Fibroblast of lung (primary cell): Measurements from ENCODE around the gene PCAT6. TPM values are rescaled to one million over a fixed set of nuclear protein-coding genes. Genes with fewer than 3 reads are reported as not detected.

ENCODE experiments used
- DNase-seq, 2 donors: peaks; one replicate each; pipeline versions ENCODE4 v3.0.0 to v3.0.0-alpha.2; 2010; ENCODE audit warnings: low read depth in 2 of 2
- H2AFZ ChIP-seq: 2 replicates; pipeline ENCODE4 v1.5.1; 2012; ENCODE audit warnings: low read length, control low read depth, inconsistent platforms
- H3K27ac ChIP-seq: 2 replicates; pipeline ENCODE4 v1.5.1; 2011; ENCODE audit warnings: low read length, control low read depth; ENCODE audit not compliant: insufficient read depth
- H3K27me3 ChIP-seq: 2 replicates; pipeline ENCODE4 v1.5.1; 2011; ENCODE audit warnings: mild to moderate bottlenecking, low read length; ENCODE audit not compliant: control insufficient read depth, insufficient read depth
- H3K36me3 ChIP-seq: 2 replicates; pipeline ENCODE4 v1.5.1; 2011; ENCODE audit warnings: low read length; ENCODE audit not compliant: control insufficient read depth, insufficient read depth
- H3K4me1 ChIP-seq: 2 replicates; pipeline ENCODE4 v1.5.1; 2011; ENCODE audit warnings: low read length; ENCODE audit not compliant: control insufficient read depth, insufficient read depth; ENCODE audit errors: extremely low read depth
- H3K4me2 ChIP-seq: 2 replicates; pipeline ENCODE4 v1.5.1; 2011; ENCODE audit warnings: low read length, control low read depth; ENCODE audit not compliant: insufficient read depth; ENCODE audit errors: extremely low read depth
- H3K4me3 ChIP-seq, 4 experiments: fragments of 200-600 bp in 1 of 4; sonication (generic) in 1 of 4; replicated peaks in 1 of 4; 2 replicates each; pipeline ENCODE4 v1.5.1; 2011 to 2016; ENCODE audit warnings: low read length in 4 of 4, low read depth in 3 of 4, mild to moderate bottlenecking in 3 of 4, control low read depth in 2 of 4, inconsistent platforms in 1 of 4, mixed read lengths in 1 of 4; ENCODE audit not compliant: insufficient read depth in 1 of 4; ENCODE audit errors: control extremely low read depth in 1 of 4
- H3K79me2 ChIP-seq: 2 replicates; pipeline ENCODE4 v1.5.1; 2012; ENCODE audit warnings: mild to moderate bottlenecking, low read length, inconsistent platforms; ENCODE audit not compliant: control insufficient read depth, insufficient read depth
- H3K9ac ChIP-seq: 2 replicates; pipeline ENCODE4 v1.5.1; 2011; ENCODE audit warnings: mild to moderate bottlenecking, low read length, control low read depth; ENCODE audit not compliant: insufficient read depth
- H3K9me3 ChIP-seq: 2 replicates; pipeline ENCODE4 v1.5.1; 2012; ENCODE audit warnings: low read depth, low read length; ENCODE audit not compliant: control insufficient read depth, insufficient read depth
- H4K20me1 ChIP-seq: 2 replicates; pipeline ENCODE4 v1.5.1; 2011; ENCODE audit warnings: low read length; ENCODE audit not compliant: control insufficient read depth, insufficient read depth; ENCODE audit errors: extremely low read depth
- EZH2 ChIP-seq: IDR thresholded peaks from 2 replicates; pipeline ENCODE4 v1.5.1; 2012; ENCODE audit warnings: low read length, control low read depth, mild to moderate bottlenecking; ENCODE audit errors: missing control alignments
- polyA plus RNA-seq, 2 donors: library from polyadenylated mRNA; depleted of rRNA in 1 of 2; stranded (reverse) in 1 of 2; unstranded in 1 of 2; fragments of >200 nt; gene quantifications; 2 replicates each; pipeline ENCODE4 v1.2.1, GENCODE V29; 2011 to 2012; ENCODE audit warnings: missing spikeins in 1 of 2
- total RNA-seq: library from RNA; depleted of rRNA; stranded (reverse); fragments of >200 nt; gene quantifications from 2 replicates; pipeline ENCODE4 v1.2.1, GENCODE V29; 2014
- TF ChIP-seq, protein P1 (sequence below), 2 donors: IDR thresholded peaks in 1 of 2; conservative IDR thresholded peaks in 1 of 2; 1 replicate in 1 of 2; 2 replicates in 1 of 2; pipeline ENCODE4 v1.5.1; 2011 to 2012; ENCODE audit warnings: low read length in 2 of 2, control low read depth in 1 of 2, inconsistent platforms in 1 of 2, low read depth in 1 of 2, mild to moderate bottlenecking in 1 of 2

Gene PCAT6
- total and polyA plus RNA-seq, 2 donors (not counting 1 experiment from before 2014, with no cell fraction given): 0.50 to 1.1 TPM

- no peaks in the 10 kb centered on the region for H3K9me3 ChIP-seq
- no peaks in the 10 kb centered on the region for H3K79me2 ChIP-seq
- H3K4me1 ChIP-seq: no peaks in the 10 kb centered on the region
- H3K4me3 ChIP-seq: no peak overlapping the region
- TF ChIP-seq EZH2: no peak
- TF ChIP-seq, protein P1, sequence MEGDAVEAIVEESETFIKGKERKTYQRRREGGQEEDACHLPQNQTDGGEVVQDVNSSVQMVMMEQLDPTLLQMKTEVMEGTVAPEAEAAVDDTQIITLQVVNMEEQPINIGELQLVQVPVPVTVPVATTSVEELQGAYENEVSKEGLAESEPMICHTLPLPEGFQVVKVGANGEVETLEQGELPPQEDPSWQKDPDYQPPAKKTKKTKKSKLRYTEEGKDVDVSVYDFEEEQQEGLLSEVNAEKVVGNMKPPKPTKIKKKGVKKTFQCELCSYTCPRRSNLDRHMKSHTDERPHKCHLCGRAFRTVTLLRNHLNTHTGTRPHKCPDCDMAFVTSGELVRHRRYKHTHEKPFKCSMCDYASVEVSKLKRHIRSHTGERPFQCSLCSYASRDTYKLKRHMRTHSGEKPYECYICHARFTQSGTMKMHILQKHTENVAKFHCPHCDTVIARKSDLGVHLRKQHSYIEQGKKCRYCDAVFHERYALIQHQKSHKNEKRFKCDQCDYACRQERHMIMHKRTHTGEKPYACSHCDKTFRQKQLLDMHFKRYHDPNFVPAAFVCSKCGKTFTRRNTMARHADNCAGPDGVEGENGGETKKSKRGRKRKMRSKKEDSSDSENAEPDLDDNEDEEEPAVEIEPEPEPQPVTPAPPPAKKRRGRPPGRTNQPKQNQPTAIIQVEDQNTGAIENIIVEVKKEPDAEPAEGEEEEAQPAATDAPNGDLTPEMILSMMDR (conservative IDR thresholded peaks at IDR 0.05 in 1 of 2, IDR thresholded peaks at IDR 0.05 in 1 of 2; ENCODE audit: low read depth in 1 of 2, low read length in 2 of 2): no peak
- H3K36me3 ChIP-seq: no peaks in the 10 kb centered on the region
- H3K27me3 ChIP-seq: no peaks in the 10 kb centered on the region
- no peak overlapping the region for H2AFZ ChIP-seq
- no peak overlapping the region for H3K9ac ChIP-seq
- DNase-seq: no peak
- H4K20me1 ChIP-seq: no peaks in the 10 kb centered on the region
- H3K27ac ChIP-seq: no peak overlapping the region
- H3K4me2 ChIP-seq: no peak overlapping the region
Observed at GRCh38 chr1:202856014-202856413, 45.3 kb downstream of the PCAT6 start.

GRCh38 chr1:202857136-202857610 lies 46.4 kb downstream of the PCAT6 start:
- no peaks in the 10 kb centered on the region for H3K27me3 ChIP-seq
- H3K79me2 ChIP-seq: no peaks in the 10 kb centered on the region
- no peaks in the 10 kb centered on the region for H3K9me3 ChIP-seq
- no peak overlapping the region for H3K9ac ChIP-seq
- H3K27ac ChIP-seq: no peak overlapping the region
- DNase-seq: no peak
- H3K4me3 ChIP-seq: no peak overlapping the region
- H3K36me3 ChIP-seq: no peaks in the 10 kb centered on the region
- H3K4me2 ChIP-seq: no peak overlapping the region
- TF ChIP-seq, protein P1 (conservative IDR thresholded peaks at IDR 0.05 in 1 of 2, IDR thresholded peaks at IDR 0.05 in 1 of 2; ENCODE audit: low read depth in 1 of 2, low read length in 2 of 2): no peak
- no peak for TF ChIP-seq EZH2
- H2AFZ ChIP-seq: no peak overlapping the region
- H4K20me1 ChIP-seq: no peaks in the 10 kb centered on the region
- peaks cover 4% of the 10 kb centered on the region for H3K4me1 ChIP-seq

GRCh38 chr1:202858331-202858730 lies 47.6 kb downstream of the PCAT6 start:
- H3K27me3 ChIP-seq: no peaks in the 10 kb centered on the region
- TF ChIP-seq EZH2: no peak
- TF ChIP-seq, protein P1 (conservative IDR thresholded peaks at IDR 0.05 in 1 of 2, IDR thresholded peaks at IDR 0.05 in 1 of 2; ENCODE audit: low read depth in 1 of 2, low read length in 2 of 2): no peak
- H3K27ac ChIP-seq: no peak overlapping the region
- no peak overlapping the region for H3K4me2 ChIP-seq
- H3K79me2 ChIP-seq: no peaks in the 10 kb centered on the region
- DNase-seq: peak in 1 of 2 donors; percentile 67
- H3K9me3 ChIP-seq: no peaks in the 10 kb centered on the region
- no peak overlapping the region for H3K9ac ChIP-seq
- no peak overlapping the region for H3K4me3 ChIP-seq
- no peaks in the 10 kb centered on the region for H3K36me3 ChIP-seq
- H3K4me1 ChIP-seq: peaks cover 4% of the 10 kb centered on the region
- no peaks in the 10 kb centered on the region for H4K20me1 ChIP-seq
- H2AFZ ChIP-seq: no peak overlapping the region
